GM12865 (cell line): Measurements from ENCODE around the gene KDM7A.

Source experiments
- DNase-seq: peaks from one replicate; pipeline ENCODE4 v3.0.0; 2010; ENCODE audit warnings: low read depth
- H3K4me3 ChIP-seq: 2 replicates; pipeline ENCODE4 v1.5.1; 2011; ENCODE audit warnings: mild to moderate bottlenecking, low read depth, low read length, control low read depth
- TF ChIP-seq, protein P1 (sequence below): IDR thresholded peaks from 2 replicates; pipeline ENCODE4 v1.5.1; 2011; ENCODE audit warnings: low read length, control low read depth, low read depth, inconsistent platforms; ENCODE audit not compliant: insufficient read depth; ENCODE audit errors: missing control alignments

KDM7A gene

DNA sequence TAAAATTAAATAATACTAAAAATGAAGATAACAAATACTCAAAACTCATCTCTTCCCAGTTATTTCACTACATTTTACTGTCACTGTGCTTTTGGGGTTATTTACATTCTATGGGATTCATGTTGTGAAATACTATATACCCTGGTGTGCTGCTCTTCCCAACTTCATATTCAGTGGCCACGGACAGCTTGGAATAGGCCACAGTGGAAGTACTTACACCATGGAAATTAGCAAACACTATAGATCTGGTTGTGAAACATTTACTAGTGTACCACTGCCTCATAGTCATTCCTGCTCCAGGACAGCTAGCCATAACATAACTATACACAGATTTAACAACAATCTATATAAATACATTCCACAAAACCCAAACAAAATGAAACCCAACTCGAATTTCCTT lies 21.2 kb upstream of the KDM7A start:
- no peak for DNase-seq
- TF ChIP-seq, protein P1, sequence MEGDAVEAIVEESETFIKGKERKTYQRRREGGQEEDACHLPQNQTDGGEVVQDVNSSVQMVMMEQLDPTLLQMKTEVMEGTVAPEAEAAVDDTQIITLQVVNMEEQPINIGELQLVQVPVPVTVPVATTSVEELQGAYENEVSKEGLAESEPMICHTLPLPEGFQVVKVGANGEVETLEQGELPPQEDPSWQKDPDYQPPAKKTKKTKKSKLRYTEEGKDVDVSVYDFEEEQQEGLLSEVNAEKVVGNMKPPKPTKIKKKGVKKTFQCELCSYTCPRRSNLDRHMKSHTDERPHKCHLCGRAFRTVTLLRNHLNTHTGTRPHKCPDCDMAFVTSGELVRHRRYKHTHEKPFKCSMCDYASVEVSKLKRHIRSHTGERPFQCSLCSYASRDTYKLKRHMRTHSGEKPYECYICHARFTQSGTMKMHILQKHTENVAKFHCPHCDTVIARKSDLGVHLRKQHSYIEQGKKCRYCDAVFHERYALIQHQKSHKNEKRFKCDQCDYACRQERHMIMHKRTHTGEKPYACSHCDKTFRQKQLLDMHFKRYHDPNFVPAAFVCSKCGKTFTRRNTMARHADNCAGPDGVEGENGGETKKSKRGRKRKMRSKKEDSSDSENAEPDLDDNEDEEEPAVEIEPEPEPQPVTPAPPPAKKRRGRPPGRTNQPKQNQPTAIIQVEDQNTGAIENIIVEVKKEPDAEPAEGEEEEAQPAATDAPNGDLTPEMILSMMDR = no peak
- H3K4me3 ChIP-seq = no peak overlapping the region

GRCh38 chr7:140197218-140197890 lies 20.6 kb upstream of the KDM7A start:
- H3K4me3 ChIP-seq = no peak overlapping the region
- TF ChIP-seq, protein P1 = no peak
- no peak for DNase-seq

DNA sequence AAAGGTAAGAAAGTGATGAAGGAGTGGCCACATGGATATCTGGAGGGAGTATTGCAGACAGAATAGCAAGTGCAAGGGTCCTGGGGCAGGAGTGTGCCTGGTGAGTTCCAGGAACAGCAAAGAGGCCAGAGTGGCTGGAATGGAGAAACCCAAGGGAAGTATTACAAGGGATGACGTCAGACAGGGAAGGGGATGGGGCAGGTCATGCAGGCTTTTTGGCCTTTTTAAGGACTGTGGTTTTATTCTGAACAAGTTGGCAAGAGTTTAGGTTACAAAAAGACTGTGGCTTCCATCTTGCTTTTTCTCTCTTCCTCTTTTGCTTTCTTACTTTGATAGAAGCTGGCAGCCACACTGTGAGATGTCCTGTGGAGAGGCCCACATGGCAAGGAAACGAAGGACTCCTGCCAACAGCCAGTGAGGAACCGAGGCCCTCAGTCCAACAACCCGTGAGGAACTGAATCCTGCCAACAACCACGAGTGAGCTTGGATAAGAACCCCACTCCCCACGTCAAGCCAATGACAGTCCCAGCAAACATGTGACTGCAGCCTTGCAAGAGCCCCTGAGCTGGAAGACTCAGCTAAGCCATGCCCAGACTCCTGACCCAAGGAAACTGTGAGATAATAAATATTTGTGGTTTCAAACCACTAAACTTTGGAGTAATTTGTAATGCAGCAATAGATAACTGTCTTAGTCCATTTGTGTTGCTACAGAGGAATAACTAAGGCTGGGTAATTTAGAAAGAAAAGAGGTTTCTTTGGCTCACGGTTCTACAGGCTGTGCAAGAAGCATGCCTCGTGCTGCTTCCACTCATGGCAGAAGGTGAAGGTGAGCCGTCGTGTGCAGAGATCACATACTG lies 19.8 kb upstream of the KDM7A start:
- H3K4me3 ChIP-seq = no peak overlapping the region
- TF ChIP-seq, protein P1 = no peak
- no peak for DNase-seq

DNA sequence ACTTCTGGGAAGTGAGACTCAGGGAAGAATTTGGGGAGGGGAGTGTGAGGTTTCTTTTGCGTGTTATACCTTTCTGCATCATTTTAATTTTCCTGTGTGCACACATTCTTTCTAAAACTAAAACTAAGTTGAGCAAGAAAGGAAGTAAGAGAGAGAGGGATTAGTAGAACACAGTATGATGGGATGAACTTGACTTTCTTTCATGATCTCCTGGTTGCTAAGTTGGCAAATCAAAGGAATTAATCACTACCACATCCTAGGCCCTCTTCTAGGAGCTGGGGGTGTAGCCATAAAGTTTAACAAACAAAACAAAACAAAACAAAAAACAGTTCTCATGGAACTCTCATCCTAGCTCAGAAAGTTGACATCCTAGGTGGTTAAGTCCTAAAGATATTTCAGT lies 19.1 kb upstream of the KDM7A start:
- TF ChIP-seq, protein P1 = no peak
- DNase-seq = no peak
- H3K4me3 ChIP-seq = no peak overlapping the region

- no peak overlapping the region for H3K4me3 ChIP-seq
- TF ChIP-seq, protein P1 = no peak
- no peak for DNase-seq
Observed at GRCh38 chr7:140192620-140193019, 15.8 kb upstream of the KDM7A start.

DNA sequence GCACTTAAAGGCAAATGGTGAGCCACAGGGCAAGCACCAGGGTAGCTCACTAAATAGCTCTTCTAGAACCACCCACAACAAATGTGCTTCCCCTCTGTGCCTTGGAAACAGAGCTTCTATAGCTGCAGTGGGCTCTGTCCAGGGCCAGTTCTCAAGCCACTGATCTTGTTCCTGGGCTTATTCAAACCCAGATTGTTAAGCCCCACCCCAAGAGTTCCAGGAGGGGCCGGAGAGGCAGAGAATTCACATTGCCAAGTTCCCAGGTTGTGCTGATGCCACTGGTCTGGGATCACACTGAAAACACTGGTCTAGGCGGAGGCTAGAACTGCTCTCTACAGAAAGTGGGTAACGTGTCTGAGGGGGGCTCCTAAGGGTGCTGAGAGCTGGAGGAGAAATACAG lies 15.4 kb upstream of the KDM7A start:
- H3K4me3 ChIP-seq = no peak overlapping the region
- no peak for DNase-seq
- TF ChIP-seq, protein P1 = no peak

DNA sequence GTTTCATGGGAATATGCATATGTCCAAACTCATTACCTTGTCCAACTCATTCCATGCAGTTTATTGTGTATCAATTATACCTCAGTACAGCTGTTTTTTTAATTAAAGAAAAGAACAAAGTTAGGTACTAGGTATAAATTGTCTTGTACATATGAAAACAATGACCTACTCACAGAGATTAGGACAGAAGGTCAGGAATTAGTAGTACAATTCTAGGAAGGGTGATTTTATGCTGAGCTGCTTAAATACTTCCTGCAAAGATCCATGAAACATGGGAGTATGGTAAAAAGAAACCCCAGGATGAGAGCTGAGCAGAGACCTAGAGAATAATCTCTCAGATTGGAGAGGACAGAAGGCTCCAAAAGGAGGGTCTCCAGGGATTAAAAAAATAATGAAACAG lies 13.8 kb upstream of the KDM7A start:
- no peak overlapping the region for H3K4me3 ChIP-seq
- TF ChIP-seq, protein P1 = no peak
- DNase-seq = no peak
